ENCODE measurements around the gene FAR2. TPM values are rescaled to one million over a fixed set of nuclear protein-coding genes. Genes with fewer than 3 reads are reported as not detected.
"Not testable (repeated sequence)": the region's sequence is repeated elsewhere in the genome, so short reads cannot be mapped to it uniquely, and the experiment has no call there.

The FAR2 gene
- total and polyA plus RNA-seq, 12 donors, result 1.4 to 6.7 (median 2.6) TPM

DNA sequence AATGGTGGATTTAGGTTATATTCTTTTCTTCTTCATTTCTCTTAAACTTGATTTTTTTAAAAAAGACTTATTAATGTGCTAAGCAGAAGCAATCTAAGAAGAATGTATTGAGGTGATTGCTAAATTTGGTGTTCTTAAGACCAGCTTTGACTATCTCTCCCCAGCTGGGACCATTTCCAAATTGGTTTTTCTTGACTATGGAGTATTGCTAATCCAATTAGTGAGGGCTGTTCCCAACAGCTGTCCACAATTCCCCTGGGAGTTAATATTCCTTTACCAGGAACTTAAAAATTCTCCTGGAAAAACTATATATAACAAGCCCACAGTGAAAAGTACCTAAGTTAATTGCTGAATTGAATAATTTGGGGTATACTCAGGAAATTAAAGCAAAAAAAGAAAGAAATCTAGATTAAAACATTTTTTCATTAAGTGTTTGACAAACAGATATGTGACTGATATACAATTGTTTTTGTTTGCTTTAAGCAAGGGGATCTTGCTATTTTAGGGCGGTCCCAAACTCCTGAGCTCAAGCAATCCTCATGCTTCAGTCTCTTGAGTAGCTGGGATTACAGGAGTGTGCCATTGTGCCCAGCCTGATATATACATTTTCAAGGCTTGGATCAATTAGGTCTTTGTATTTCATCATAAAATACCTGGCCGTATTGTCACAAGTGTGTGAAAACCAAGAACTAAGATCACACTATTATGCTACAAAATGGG is 105.0 kb downstream of the FAR2 start:
- Histone ChIP-seq H3K9me3 (no peaks in the 10 kb centered on the region), H3K27ac (peak overlapping the region in 1 of 10 donors; percentile 31), H3K36me3 (no peaks in the 10 kb centered on the region), H3K27me3 (no peaks in the 10 kb centered on the region), H3K4me3 (no peak overlapping the region), H3K4me1 (peaks cover 3 to 22% (median 15%) of the 10 kb centered on the region in 9 donors)
- 96 to 97% methylated on average over 2 of the region's 2 CpGs for WGBS, 2 donors
- DNase-seq (no peak), ATAC-seq (no peak)
- TF ChIP-seq, protein P1, sequence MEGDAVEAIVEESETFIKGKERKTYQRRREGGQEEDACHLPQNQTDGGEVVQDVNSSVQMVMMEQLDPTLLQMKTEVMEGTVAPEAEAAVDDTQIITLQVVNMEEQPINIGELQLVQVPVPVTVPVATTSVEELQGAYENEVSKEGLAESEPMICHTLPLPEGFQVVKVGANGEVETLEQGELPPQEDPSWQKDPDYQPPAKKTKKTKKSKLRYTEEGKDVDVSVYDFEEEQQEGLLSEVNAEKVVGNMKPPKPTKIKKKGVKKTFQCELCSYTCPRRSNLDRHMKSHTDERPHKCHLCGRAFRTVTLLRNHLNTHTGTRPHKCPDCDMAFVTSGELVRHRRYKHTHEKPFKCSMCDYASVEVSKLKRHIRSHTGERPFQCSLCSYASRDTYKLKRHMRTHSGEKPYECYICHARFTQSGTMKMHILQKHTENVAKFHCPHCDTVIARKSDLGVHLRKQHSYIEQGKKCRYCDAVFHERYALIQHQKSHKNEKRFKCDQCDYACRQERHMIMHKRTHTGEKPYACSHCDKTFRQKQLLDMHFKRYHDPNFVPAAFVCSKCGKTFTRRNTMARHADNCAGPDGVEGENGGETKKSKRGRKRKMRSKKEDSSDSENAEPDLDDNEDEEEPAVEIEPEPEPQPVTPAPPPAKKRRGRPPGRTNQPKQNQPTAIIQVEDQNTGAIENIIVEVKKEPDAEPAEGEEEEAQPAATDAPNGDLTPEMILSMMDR (IDR thresholded peaks at IDR 0.05), result no peak
- intact Hi-C loops (cut with DNase I), result no loop called here

DNA sequence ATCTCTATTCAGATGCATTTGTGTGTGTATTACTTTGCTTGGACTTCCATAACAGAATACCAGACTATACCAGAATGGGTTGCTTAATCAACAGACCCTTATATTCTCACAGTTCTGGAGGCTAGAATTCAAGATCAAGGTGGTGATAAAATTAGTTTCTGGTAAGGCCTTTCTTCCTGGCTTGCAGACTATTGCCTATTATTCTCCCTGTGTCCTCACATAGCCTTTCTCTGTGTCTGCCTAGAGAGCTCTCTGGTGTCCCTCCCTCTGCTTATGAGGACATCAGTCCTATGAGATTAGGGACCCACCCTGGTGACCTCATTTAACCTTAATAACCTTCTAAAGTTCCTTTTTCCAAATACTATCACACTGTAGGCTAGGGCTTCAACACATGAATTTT is 106.0 kb downstream of the FAR2 start:
- DNase-seq (no peak), ATAC-seq (peak; percentile 59 to 89 (median 82))
- intact Hi-C loops (cut with DNase I), result no loop called here
- peaks cover 3 to 22% (median 15%) of the 10 kb centered on the region in 9 donors for H3K4me1 ChIP-seq
- no peaks in the 10 kb centered on the region for H3K36me3 ChIP-seq
- H3K9me3 ChIP-seq, result peaks cover 0 to under 1% (median 0%) of the 10 kb centered on the region in 11 donors
- TF ChIP-seq, protein P1 (IDR thresholded peaks at IDR 0.05), result no peak
- H3K27me3 ChIP-seq, result no peaks in the 10 kb centered on the region
- no peak overlapping the region for H3K4me3 ChIP-seq
- no peak overlapping the region for H3K27ac ChIP-seq

DNA sequence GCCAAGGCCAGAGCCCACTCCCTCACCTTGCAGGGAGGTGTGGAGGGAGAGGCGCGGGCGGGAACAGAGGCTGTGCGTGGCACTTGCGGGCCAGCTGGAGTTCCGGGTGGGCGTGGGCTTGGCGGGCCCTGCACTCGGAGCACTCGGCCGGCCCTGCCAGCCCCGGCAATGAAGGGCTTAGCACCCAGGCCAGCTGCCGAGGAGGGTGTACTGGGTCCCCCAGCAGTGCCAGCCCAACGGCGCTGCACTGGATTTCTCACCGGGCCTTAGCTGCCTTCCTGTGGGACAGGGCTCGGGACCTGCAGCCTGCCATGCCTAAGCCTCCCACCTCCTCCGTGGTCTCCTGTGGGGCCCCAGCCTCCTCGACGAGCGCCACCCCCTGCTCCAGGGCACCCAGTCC is 107.5 kb downstream of the FAR2 start:
- intact Hi-C loops (cut with DNase I), result no loop called here
- whole genome bisulfite sequencing, 2 donors, result 83 to 94% methylated on average over 21 of the region's 21 CpGs
- no peaks in the 10 kb centered on the region for H3K27me3 ChIP-seq
- peaks cover 3 to 22% (median 15%) of the 10 kb centered on the region in 9 donors for H3K4me1 ChIP-seq
- H3K36me3 ChIP-seq, result no peaks in the 10 kb centered on the region
- TF ChIP-seq, protein P1 (IDR thresholded peaks at IDR 0.05), result no peak
- no peak overlapping the region for H3K4me3 ChIP-seq
- DNase-seq, result no peak
- ATAC-seq, result no peak
- peaks cover 0 to 15% (median 0%) of the 10 kb centered on the region in 11 donors for H3K9me3 ChIP-seq
- no peak overlapping the region for H3K27ac ChIP-seq

DNA sequence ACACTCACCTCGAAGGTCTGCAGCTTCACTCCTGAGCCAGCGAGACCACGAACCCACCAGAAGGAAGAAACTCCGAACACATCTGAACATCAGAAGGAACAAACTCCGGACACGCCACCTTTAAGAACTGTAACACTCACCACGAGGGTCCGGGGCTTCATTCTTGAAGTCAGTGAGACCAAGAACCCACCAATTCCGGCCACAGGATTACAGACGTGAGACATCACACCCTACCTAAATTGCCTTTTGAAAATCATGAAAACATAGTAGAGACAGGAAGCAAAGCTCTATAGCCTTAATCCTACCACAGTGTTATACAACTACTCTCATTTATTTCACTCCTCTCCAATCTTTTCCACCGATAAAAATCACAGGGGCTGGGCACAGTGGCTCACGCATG is 108.6 kb downstream of the FAR2 start:
- 94 to 96% methylated on average over 6 to 7 of the region's 12 CpGs for WGBS, 2 donors
- Histone ChIP-seq H3K4me1 (peaks cover 3 to 22% (median 15%) of the 10 kb centered on the region in 9 donors), H3K9me3 (peaks cover 0 to 26% (median 0%) of the 10 kb centered on the region in 11 donors)
- H3K27ac ChIP-seq; H3K36me3 ChIP-seq; H3K4me3 ChIP-seq; DNase-seq; ATAC-seq; H3K27me3 ChIP-seq; intact Hi-C loops (cut with DNase I): not testable (repeated sequence)

DNA sequence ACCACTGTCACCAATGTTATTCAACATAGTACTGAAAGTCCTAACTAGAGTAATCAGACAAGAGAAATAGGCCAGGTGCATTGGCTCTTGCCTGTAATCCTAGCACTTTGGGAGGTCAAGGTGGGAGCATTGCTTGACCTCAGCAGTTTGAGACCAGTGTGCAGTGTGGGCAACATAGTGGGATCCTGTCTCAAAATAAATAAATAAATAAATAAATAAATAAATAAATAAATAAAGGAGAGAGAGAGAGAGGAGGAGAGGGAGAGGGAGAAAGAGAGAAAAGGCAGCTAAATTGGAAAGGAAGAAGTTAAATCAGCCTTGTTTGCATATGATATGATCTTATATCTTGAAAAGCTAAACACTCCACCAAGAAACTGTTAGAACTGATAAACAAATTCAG is 115.3 kb downstream of the FAR2 start:
- TF ChIP-seq, protein P1 (IDR thresholded peaks at IDR 0.05), result no peak
- intact Hi-C loops (cut with DNase I), result no loop called here
- no peaks in the 10 kb centered on the region for H3K4me1 ChIP-seq
- DNase-seq (no peak), ATAC-seq (no peak)
- no peaks in the 10 kb centered on the region for H3K36me3 ChIP-seq
- no peaks in the 10 kb centered on the region for H3K27me3 ChIP-seq
- H3K9me3 ChIP-seq, result peaks cover 0 to 60% (median 3%) of the 10 kb centered on the region in 11 donors
- no peak overlapping the region for H3K4me3 ChIP-seq
- H3K27ac ChIP-seq, result no peak overlapping the region
